OCI-LY1 (cell line): Measurements from ENCODE around the gene FERMT1.

Source experiments
- CTCF ChIP-seq: fragments of 200-600 bp; sonication (generic), shearing (Covaris generic); IDR thresholded peaks from 2 replicates; pipeline ENCODE4 v1.5.1; 2017; ENCODE audit warnings: mild to moderate bottlenecking, antibody characterized with exemption, low read length, moderate library complexity, mixed read lengths
- EZH2 ChIP-seq: fragments of 200-600 bp; sonication (generic), shearing (Covaris generic); IDR thresholded peaks from 2 replicates; pipeline ENCODE4 v1.8.0; 2017; ENCODE audit warnings: borderline replicate concordance, mixed run types, mild to moderate bottlenecking, antibody characterized with exemption, low read length, moderate library complexity, mixed read lengths

DNA sequence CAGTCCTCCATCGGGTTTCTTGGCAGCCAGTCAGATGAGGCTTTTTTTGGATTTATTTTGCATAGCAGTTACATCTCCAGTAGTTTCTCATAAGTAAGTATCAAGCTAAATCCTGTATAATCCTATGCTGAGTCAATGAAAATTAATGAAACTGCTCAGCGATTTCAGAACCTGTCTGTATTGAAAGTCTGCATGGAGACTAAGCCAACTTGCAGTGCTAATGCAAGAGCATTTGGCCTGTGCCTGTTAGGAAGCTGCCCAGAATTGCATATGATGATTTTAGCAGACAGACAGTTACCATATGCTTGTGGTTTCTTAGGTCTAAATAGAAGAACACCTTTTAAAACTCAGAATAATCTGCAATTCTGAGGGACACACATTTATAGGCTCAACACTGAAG, 43.8 kb downstream of the FERMT1 start:
- TF ChIP-seq CTCF (no peak), EZH2 (no peak)
